ENCODE measurements around the gene OBP2A.

Gene OBP2A

GRCh38 chr9:135514342-135515082 is 31.4 kb upstream of the OBP2A start:
- no peak overlapping the region for H3K27ac ChIP-seq (ENCODE audit: low read length)
- H3K4me3 ChIP-seq (ENCODE audit: low read length): no peak overlapping the region
- no peaks in the 10 kb centered on the region for H3K4me1 ChIP-seq (ENCODE audit: insufficient read depth, low read length)
- H3K9ac ChIP-seq (ENCODE audit: low read depth, low read length): no peak overlapping the region
- H3K9me3 ChIP-seq (ENCODE audit: insufficient read depth, low read depth, low read length): no peaks in the 10 kb centered on the region
- no peaks in the 10 kb centered on the region for H3K36me3 ChIP-seq (ENCODE audit: insufficient read depth, low read depth, low read length)
- no peaks in the 10 kb centered on the region for H3K27me3 ChIP-seq (ENCODE audit: insufficient read depth, low read length)

- Histone ChIP-seq H3K9me3 (ENCODE audit: insufficient read depth, low read depth, low read length) (no peaks in the 10 kb centered on the region), H3K27ac (ENCODE audit: low read length) (no peak overlapping the region), H3K27me3 (ENCODE audit: insufficient read depth, low read length) (no peaks in the 10 kb centered on the region), H3K4me3 (ENCODE audit: low read length) (no peak overlapping the region), H3K9ac (ENCODE audit: low read depth, low read length) (no peak overlapping the region), H3K36me3 (ENCODE audit: insufficient read depth, low read depth, low read length) (no peaks in the 10 kb centered on the region), H3K4me1 (ENCODE audit: insufficient read depth, low read length) (no peaks in the 10 kb centered on the region)
Observed at GRCh38 chr9:135515083-135515951, 30.6 kb upstream of the OBP2A start.

- H3K9ac ChIP-seq (ENCODE audit: low read depth, low read length): no peak overlapping the region
- H3K36me3 ChIP-seq (ENCODE audit: insufficient read depth, low read depth, low read length): no peaks in the 10 kb centered on the region
- H3K9me3 ChIP-seq (ENCODE audit: insufficient read depth, low read depth, low read length): no peaks in the 10 kb centered on the region
- no peak overlapping the region for H3K27ac ChIP-seq (ENCODE audit: low read length)
- no peaks in the 10 kb centered on the region for H3K4me1 ChIP-seq (ENCODE audit: insufficient read depth, low read length)
- H3K27me3 ChIP-seq (ENCODE audit: insufficient read depth, low read length): no peaks in the 10 kb centered on the region
- no peak overlapping the region for H3K4me3 ChIP-seq (ENCODE audit: low read length)
Observed at GRCh38 chr9:135516132-135516860, 29.6 kb upstream of the OBP2A start.

- Histone ChIP-seq H3K9me3 (ENCODE audit: insufficient read depth, low read depth, low read length) (no peaks in the 10 kb centered on the region), H3K36me3 (ENCODE audit: insufficient read depth, low read depth, low read length) (no peaks in the 10 kb centered on the region), H3K4me3 (ENCODE audit: low read length) (no peak overlapping the region), H3K9ac (ENCODE audit: low read depth, low read length) (no peak overlapping the region), H3K4me1 (ENCODE audit: insufficient read depth, low read length) (no peaks in the 10 kb centered on the region), H3K27me3 (ENCODE audit: insufficient read depth, low read length) (no peaks in the 10 kb centered on the region), H3K27ac (ENCODE audit: low read length) (no peak overlapping the region)
Observed at GRCh38 chr9:135517407-135517822, 28.5 kb upstream of the OBP2A start.

- no peak overlapping the region for H3K4me3 ChIP-seq (ENCODE audit: low read length)
- H3K9ac ChIP-seq (ENCODE audit: low read depth, low read length): no peak overlapping the region
- no peaks in the 10 kb centered on the region for H3K4me1 ChIP-seq (ENCODE audit: insufficient read depth, low read length)
- H3K27me3 ChIP-seq (ENCODE audit: insufficient read depth, low read length): no peaks in the 10 kb centered on the region
- H3K36me3 ChIP-seq (ENCODE audit: insufficient read depth, low read depth, low read length): no peaks in the 10 kb centered on the region
- H3K27ac ChIP-seq (ENCODE audit: low read length): no peak overlapping the region
- H3K9me3 ChIP-seq (ENCODE audit: insufficient read depth, low read depth, low read length): no peaks in the 10 kb centered on the region
Observed at GRCh38 chr9:135519179-135519971, 26.6 kb upstream of the OBP2A start.

- Histone ChIP-seq H3K4me1 (ENCODE audit: insufficient read depth, low read length) (no peaks in the 10 kb centered on the region), H3K27ac (ENCODE audit: low read length) (no peak within 1 kb of the TSS), H3K9me3 (ENCODE audit: insufficient read depth, low read depth, low read length) (no peaks in the 10 kb centered on the region), H3K36me3 (ENCODE audit: insufficient read depth, low read depth, low read length) (no peaks in the 10 kb centered on the region), H3K9ac (ENCODE audit: low read depth, low read length) (no peak within 1 kb of the TSS), H3K4me3 (ENCODE audit: low read length) (no peak within 1 kb of the TSS), H3K27me3 (ENCODE audit: insufficient read depth, low read length) (no peaks in the 10 kb centered on the region)
Observed at GRCh38 chr9:135520916-135521607, 24.9 kb upstream of the OBP2A start, which contains the start of gene LCN1. Gene LCN1 (plus strand): TSS chr9:135521440. CDS start chr9:135521498, 58 bp downstream.

- Histone ChIP-seq H3K4me1 (ENCODE audit: insufficient read depth, low read length) (no peaks in the 10 kb centered on the region), H3K27ac (ENCODE audit: low read length) (no peak overlapping the region), H3K4me3 (ENCODE audit: low read length) (no peak overlapping the region), H3K27me3 (ENCODE audit: insufficient read depth, low read length) (no peaks in the 10 kb centered on the region), H3K9me3 (ENCODE audit: insufficient read depth, low read depth, low read length) (no peaks in the 10 kb centered on the region), H3K36me3 (ENCODE audit: insufficient read depth, low read depth, low read length) (no peaks in the 10 kb centered on the region), H3K9ac (ENCODE audit: low read depth, low read length) (no peak overlapping the region)
Observed at GRCh38 chr9:135521608-135522095, 24.3 kb upstream of the OBP2A start.

GRCh38 chr9:135522137-135522877 is 23.6 kb upstream of the OBP2A start:
- H3K9me3 ChIP-seq (ENCODE audit: insufficient read depth, low read depth, low read length): no peaks in the 10 kb centered on the region
- no peak overlapping the region for H3K9ac ChIP-seq (ENCODE audit: low read depth, low read length)
- H3K36me3 ChIP-seq (ENCODE audit: insufficient read depth, low read depth, low read length): no peaks in the 10 kb centered on the region
- H3K27me3 ChIP-seq (ENCODE audit: insufficient read depth, low read length): no peaks in the 10 kb centered on the region
- no peaks in the 10 kb centered on the region for H3K4me1 ChIP-seq (ENCODE audit: insufficient read depth, low read length)
- no peak overlapping the region for H3K27ac ChIP-seq (ENCODE audit: low read length)
- H3K4me3 ChIP-seq (ENCODE audit: low read length): no peak overlapping the region

GRCh38 chr9:135522931-135523330 is 23.0 kb upstream of the OBP2A start:
- Histone ChIP-seq H3K4me3 (ENCODE audit: low read length) (no peak overlapping the region), H3K9ac (ENCODE audit: low read depth, low read length) (no peak overlapping the region), H3K36me3 (ENCODE audit: insufficient read depth, low read depth, low read length) (no peaks in the 10 kb centered on the region), H3K27me3 (ENCODE audit: insufficient read depth, low read length) (no peaks in the 10 kb centered on the region), H3K9me3 (ENCODE audit: insufficient read depth, low read depth, low read length) (no peaks in the 10 kb centered on the region), H3K4me1 (ENCODE audit: insufficient read depth, low read length) (no peaks in the 10 kb centered on the region), H3K27ac (ENCODE audit: low read length) (no peak overlapping the region)

- Histone ChIP-seq H3K4me3 (ENCODE audit: low read length) (no peak overlapping the region), H3K27ac (ENCODE audit: low read length) (no peak overlapping the region), H3K9ac (ENCODE audit: low read depth, low read length) (no peak overlapping the region), H3K9me3 (ENCODE audit: insufficient read depth, low read depth, low read length) (no peaks in the 10 kb centered on the region), H3K36me3 (ENCODE audit: insufficient read depth, low read depth, low read length) (no peaks in the 10 kb centered on the region), H3K27me3 (ENCODE audit: insufficient read depth, low read length) (no peaks in the 10 kb centered on the region), H3K4me1 (ENCODE audit: insufficient read depth, low read length) (no peaks in the 10 kb centered on the region)
Observed at GRCh38 chr9:135523521-135524129, 22.3 kb upstream of the OBP2A start.

Measured in iPS-20b (cell line).